AG09309 (cell line): ENCODE results near the gene TAPT1.
"Not testable (repeated sequence)": the region's sequence is repeated elsewhere in the genome, so short reads cannot be mapped to it uniquely, and the experiment has no call there.

ENCODE experiments used
- DNase-seq: peaks from one replicate; pipeline ENCODE4 v3.0.0-alpha.2; 2010; ENCODE audit warnings: low read depth
- H3K4me3 ChIP-seq: 2 replicates; pipeline ENCODE4 v1.5.1; 2011; ENCODE audit warnings: mild to moderate bottlenecking, low read depth, low read length, moderate library complexity; ENCODE audit not compliant: control insufficient read depth
- CTCF ChIP-seq: IDR thresholded peaks from 2 replicates; pipeline ENCODE4 v1.5.1; 2011; ENCODE audit warnings: mild to moderate bottlenecking, low read depth, low read length, inconsistent platforms; ENCODE audit not compliant: insufficient read depth, control insufficient read depth; ENCODE audit errors: missing control alignments

Gene TAPT1

GRCh38 chr4:16225863-16226815 lies at the start of gene TAPT1:
TAPT1 (minus strand) TSS chr4:16226471; CDS start chr4:16226457, 14 bp downstream.
- peak within 1 kb of the TSS; percentile 87 for H3K4me3 ChIP-seq
- TF ChIP-seq CTCF: no peak
- no peak for DNase-seq

GRCh38 chr4:16271411-16271810 lies 45.1 kb upstream of the TAPT1 start:
- DNase-seq: no peak
- TF ChIP-seq CTCF: no peak
- no peak overlapping the region for H3K4me3 ChIP-seq

- H3K4me3 ChIP-seq: no peak overlapping the region
- TF ChIP-seq CTCF: peak; percentile 25
- no peak for DNase-seq
These were observed 44.4 kb upstream of the TAPT1 start for GRCh38 chr4:16270454-16271328.

GRCh38 chr4:16269742-16270453 lies 43.6 kb upstream of the TAPT1 start:
- not testable (repeated sequence) for H3K4me3 ChIP-seq
- DNase-seq: peak; percentile 97

GRCh38 chr4:16269240-16269639 lies 43.0 kb upstream of the TAPT1 start:
- TF ChIP-seq CTCF: no peak
- no peak overlapping the region for H3K4me3 ChIP-seq
- DNase-seq: no peak

GRCh38 chr4:16268290-16268689 lies 42.0 kb upstream of the TAPT1 start:
- H3K4me3 ChIP-seq: no peak overlapping the region
- no peak for DNase-seq
- TF ChIP-seq CTCF: no peak
